Neural cell (in vitro differentiated cells): Measurements from ENCODE around the gene CRIP1. TPM values are rescaled to one million over a fixed set of nuclear protein-coding genes. Genes with fewer than 3 reads are reported as not detected.

Source experiments
- H2AFZ ChIP-seq: fragments of 200-600, 300-800 bp; sonication (generic), shearing (Covaris generic); 2 replicates; pipeline ENCODE4 v1.6.0; 2014; ENCODE audit warnings: low read depth, mild to moderate bottlenecking, antibody characterized with exemption, low read length, moderate library complexity
- H3F3A ChIP-seq: fragments of 200-600 bp; shearing (Covaris generic); 2 replicates; pipeline ENCODE4 v1.6.1; 2016; ENCODE audit warnings: mild to moderate bottlenecking, moderate library complexity, mixed read lengths, antibody characterized with exemption, low read length; ENCODE audit not compliant: insufficient read depth, poor library complexity, severe bottlenecking
- H3K27ac ChIP-seq: fragments of 200-600, 300-800 bp; sonication (generic), shearing (Covaris generic); 2 replicates; pipeline ENCODE4 v1.5.1; 2014; ENCODE audit warnings: mild to moderate bottlenecking, low read length, moderate library complexity
- H3K27me3 ChIP-seq: fragments of 300-800, 200-600 bp; sonication (generic), shearing (Covaris generic); 2 replicates; pipeline ENCODE4 v1.6.0; 2014; ENCODE audit warnings: mild to moderate bottlenecking, low read depth, low read length, moderate library complexity; ENCODE audit not compliant: insufficient read depth
- H3K36me3 ChIP-seq: fragments of 300-800, 200-600 bp; sonication (generic), shearing (Covaris generic); 2 replicates; pipeline ENCODE4 v1.5.1; 2014; ENCODE audit warnings: mild to moderate bottlenecking, antibody characterized with exemption, low read length, moderate library complexity; ENCODE audit not compliant: insufficient read depth
- H3K4me2 ChIP-seq: fragments of 300-800, 200-600 bp; sonication (generic), shearing (Covaris generic); 2 replicates; pipeline ENCODE4 v1.6.0; 2014; ENCODE audit warnings: mild to moderate bottlenecking, low read length
- H3K4me3 ChIP-seq: fragments of 300-800, 200-600 bp; sonication (generic), shearing (Covaris generic); 2 replicates; pipeline ENCODE4 v1.5.1; 2014; ENCODE audit warnings: mild to moderate bottlenecking, low read length, moderate library complexity
- H3K79me2 ChIP-seq: fragments of 200-600 bp; shearing (Covaris generic); replicated peaks from 2 replicates; pipeline ENCODE4 v1.6.0; 2014; ENCODE audit warnings: mild to moderate bottlenecking, low read length, moderate library complexity; ENCODE audit not compliant: insufficient read depth
- H3K9ac ChIP-seq: fragments of 300-800, 200-600 bp; sonication (generic), shearing (Covaris generic); 2 replicates; pipeline ENCODE4 v1.6.1; 2016; ENCODE audit warnings: mild to moderate bottlenecking, low read length, mixed read lengths
- H3K9me2 ChIP-seq: fragments of 200-600 bp; shearing (Covaris generic); 2 replicates; pipeline ENCODE4 v1.6.1; 2016; ENCODE audit warnings: mild to moderate bottlenecking, low read length, mixed read lengths; ENCODE audit not compliant: insufficient read depth
- H3K9me3 ChIP-seq: fragments of 200-600, 300-800 bp; sonication (generic), shearing (Covaris generic); 2 replicates; pipeline ENCODE4 v1.6.1; 2016; ENCODE audit warnings: mild to moderate bottlenecking, mixed run types, low read length, moderate library complexity, mixed read lengths
- H4K20me1 ChIP-seq: fragments of 200-600 bp; shearing (Covaris generic); 2 replicates; pipeline ENCODE4 v1.6.1; 2016; ENCODE audit warnings: mild to moderate bottlenecking, mixed run types; ENCODE audit not compliant: insufficient read depth
- EP300 ChIP-seq: fragments of 450-650 bp; conservative IDR thresholded peaks from 2 replicates; pipeline ENCODE4 v1.6.1; 2014; ENCODE audit warnings: antibody characterized with exemption, mild to moderate bottlenecking, moderate library complexity; ENCODE audit not compliant: poor library complexity, severe bottlenecking
- MXI1 ChIP-seq: fragments of 450-650 bp; conservative IDR thresholded peaks from 2 replicates; pipeline ENCODE4 v1.6.1; 2014; ENCODE audit warnings: antibody characterized with exemption, mild to moderate bottlenecking; ENCODE audit not compliant: poor library complexity, severe bottlenecking
- POLR2AphosphoS5 ChIP-seq: IDR thresholded peaks from 2 replicates; pipeline ENCODE4 v1.6.1; 2012
- RAD21 ChIP-seq: fragments of 450-650 bp; conservative IDR thresholded peaks from 2 replicates; pipeline ENCODE4 v1.6.1; 2014; ENCODE audit warnings: antibody characterized with exemption, mild to moderate bottlenecking, moderate library complexity
- polyA plus RNA-seq: library from polyadenylated mRNA; depleted of rRNA; stranded (reverse); fragments of >200 nt; gene quantifications from 2 replicates; pipeline ENCODE4 v1.2.3, GENCODE V29; 2014
- TF ChIP-seq, protein P1 (sequence below): IDR thresholded peaks from 2 replicates; pipeline ENCODE4 v1.6.1; 2012; ENCODE audit warnings: borderline replicate concordance

CRIP1 gene
- polyA plus RNA-seq, 1 donor from 2014 or later = 0.58 TPM

DNA sequence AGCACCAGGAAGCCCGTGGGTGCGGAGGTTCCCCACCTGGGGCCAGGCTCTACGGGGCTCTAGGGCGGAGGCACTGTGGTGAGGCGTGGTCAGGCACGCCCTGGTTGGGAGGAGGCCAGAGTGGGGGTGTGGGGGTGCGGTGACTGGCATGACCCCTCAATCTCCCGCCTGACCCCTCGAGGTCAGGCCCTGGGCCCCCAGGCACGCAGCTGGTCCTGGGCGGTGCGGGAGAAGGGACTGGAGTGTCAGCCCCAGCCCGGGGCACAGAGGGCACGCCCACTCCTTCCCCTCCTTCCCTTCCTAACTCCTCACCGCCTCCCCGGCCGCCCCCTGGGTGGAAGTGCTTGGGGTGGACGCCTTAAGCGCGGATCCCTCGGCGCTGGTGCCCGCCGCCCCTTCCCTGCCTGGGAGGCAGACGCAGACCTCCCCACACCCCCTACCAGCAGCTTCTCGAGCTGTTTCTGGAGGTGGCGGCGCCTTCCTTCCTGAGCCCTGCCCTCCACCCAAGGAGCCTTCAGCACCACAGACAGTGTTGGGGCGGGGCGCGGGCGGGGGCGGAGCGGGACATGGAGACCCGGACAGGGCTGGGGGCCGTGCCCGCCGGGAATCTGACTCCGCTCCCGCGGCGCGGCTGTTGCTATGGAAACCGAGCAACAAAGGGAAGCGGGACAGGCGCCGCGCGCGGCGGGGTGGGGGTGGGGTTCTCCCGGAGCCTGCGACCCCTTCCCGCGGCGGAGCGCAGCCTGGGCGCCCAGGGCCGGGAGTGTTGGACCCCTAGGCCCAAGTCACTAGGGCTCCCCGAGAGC lies 12.8 kb upstream of the CRIP1 start:
- H2AFZ ChIP-seq = peak overlapping the region; percentile 56
- no peaks in the 10 kb centered on the region for H4K20me1 ChIP-seq
- TF ChIP-seq MXI1 (peak; percentile 73), EP300 (peak; percentile 72), RAD21 (no peak)
- TF ChIP-seq, protein P1, sequence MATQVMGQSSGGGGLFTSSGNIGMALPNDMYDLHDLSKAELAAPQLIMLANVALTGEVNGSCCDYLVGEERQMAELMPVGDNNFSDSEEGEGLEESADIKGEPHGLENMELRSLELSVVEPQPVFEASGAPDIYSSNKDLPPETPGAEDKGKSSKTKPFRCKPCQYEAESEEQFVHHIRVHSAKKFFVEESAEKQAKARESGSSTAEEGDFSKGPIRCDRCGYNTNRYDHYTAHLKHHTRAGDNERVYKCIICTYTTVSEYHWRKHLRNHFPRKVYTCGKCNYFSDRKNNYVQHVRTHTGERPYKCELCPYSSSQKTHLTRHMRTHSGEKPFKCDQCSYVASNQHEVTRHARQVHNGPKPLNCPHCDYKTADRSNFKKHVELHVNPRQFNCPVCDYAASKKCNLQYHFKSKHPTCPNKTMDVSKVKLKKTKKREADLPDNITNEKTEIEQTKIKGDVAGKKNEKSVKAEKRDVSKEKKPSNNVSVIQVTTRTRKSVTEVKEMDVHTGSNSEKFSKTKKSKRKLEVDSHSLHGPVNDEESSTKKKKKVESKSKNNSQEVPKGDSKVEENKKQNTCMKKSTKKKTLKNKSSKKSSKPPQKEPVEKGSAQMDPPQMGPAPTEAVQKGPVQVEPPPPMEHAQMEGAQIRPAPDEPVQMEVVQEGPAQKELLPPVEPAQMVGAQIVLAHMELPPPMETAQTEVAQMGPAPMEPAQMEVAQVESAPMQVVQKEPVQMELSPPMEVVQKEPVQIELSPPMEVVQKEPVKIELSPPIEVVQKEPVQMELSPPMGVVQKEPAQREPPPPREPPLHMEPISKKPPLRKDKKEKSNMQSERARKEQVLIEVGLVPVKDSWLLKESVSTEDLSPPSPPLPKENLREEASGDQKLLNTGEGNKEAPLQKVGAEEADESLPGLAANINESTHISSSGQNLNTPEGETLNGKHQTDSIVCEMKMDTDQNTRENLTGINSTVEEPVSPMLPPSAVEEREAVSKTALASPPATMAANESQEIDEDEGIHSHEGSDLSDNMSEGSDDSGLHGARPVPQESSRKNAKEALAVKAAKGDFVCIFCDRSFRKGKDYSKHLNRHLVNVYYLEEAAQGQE = no peak
- no peaks in the 10 kb centered on the region for H3K9me2 ChIP-seq
- no peaks in the 10 kb centered on the region for H3K36me3 ChIP-seq
- no peaks in the 10 kb centered on the region for H3F3A ChIP-seq
- H3K27me3 ChIP-seq = no peaks in the 10 kb centered on the region
- H3K9ac ChIP-seq = peak overlapping the region; percentile 88
- H3K9me3 ChIP-seq = no peaks in the 10 kb centered on the region
- H3K4me2 ChIP-seq = peak overlapping the region; percentile 78
- H3K4me3 ChIP-seq = peak overlapping the region; percentile 82
- H3K79me2 ChIP-seq = peaks cover 28% of the 10 kb centered on the region
- H3K27ac ChIP-seq = peak overlapping the region; percentile 91

DNA sequence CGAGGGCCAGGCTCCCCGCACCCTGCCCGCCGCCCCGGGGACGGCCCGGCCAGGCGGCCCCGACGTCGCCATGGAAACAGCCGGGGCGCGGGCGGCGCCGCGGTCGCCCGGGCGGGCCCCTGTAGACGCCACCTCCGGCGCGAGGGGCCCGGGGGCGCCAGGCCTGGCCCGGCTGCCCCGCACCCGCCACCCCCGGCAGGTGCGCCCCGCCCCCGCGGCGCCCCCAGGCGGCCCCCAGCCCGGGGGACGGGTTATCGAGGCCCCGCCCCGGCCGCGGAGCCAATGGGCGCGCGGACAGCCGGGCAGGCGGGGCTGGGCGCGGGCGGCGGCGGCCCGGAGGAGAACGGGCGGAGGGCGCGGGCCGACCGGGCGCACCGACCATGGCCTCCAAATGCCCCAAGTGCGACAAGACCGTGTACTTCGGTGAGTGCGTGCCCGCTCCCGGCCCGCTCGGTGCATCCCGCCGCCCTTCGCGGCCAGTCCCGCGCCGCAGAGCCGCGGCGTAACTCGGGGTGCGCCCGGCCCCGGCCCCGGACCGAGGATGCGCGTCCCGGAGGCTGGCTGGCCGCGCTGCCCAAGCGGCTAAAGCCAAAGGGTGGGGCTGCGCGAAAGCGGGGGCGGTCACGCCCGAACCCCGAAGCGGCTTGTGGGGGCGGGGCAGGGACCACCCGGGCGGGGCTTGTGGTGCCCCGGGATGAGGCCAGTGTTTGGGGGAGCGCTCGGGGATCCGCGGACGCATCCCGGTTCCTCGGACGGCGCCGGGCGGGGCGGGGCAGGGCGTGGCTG lies 12.0 kb upstream of the CRIP1 start, which contains the start of gene CRIP2:
CRIP2 (plus strand) TSS at position 339 of the 786 bp plus-strand sequence; CDS start at position 381, 42 bp downstream.
- H3K9ac ChIP-seq = peak within 1 kb of the TSS; percentile 88
- H3K27me3 ChIP-seq = no peaks in the 10 kb centered on the region

More for the DNA sequence above, 12.0 kb upstream of the CRIP1 start, which contains the start of gene CRIP2:
- Histone ChIP-seq H3K4me3 (peak within 1 kb of the TSS; percentile 96), H2AFZ (peak within 1 kb of the TSS; percentile 56), H3K9me3 (no peaks in the 10 kb centered on the region), H3F3A (no peaks in the 10 kb centered on the region), H3K9me2 (no peaks in the 10 kb centered on the region), H3K79me2 (peaks cover 28% of the 10 kb centered on the region), H3K27ac (peak within 1 kb of the TSS; percentile 91), H3K4me2 (peak within 1 kb of the TSS; percentile 82), H4K20me1 (no peaks in the 10 kb centered on the region), H3K36me3 (no peaks in the 10 kb centered on the region)
- TF ChIP-seq RAD21 (no peak), POLR2AphosphoS5 (peak; percentile 72), MXI1 (peak; percentile 36)
- TF ChIP-seq, protein P1 = no peak
